GM18858 (cell line): ENCODE results near the gene PRRG4.
A peak's percentile ranks its signal among the peaks of the same experiment; 100 is the strongest.
"Not testable (repeated sequence)": the region's sequence is repeated elsewhere in the genome, so short reads cannot be mapped to it uniquely, and the experiment has no call there.

Experiments used
- ATAC-seq: cut with Tn5 transposase; IDR thresholded peaks from one replicate; pipeline ENCODE4 v1.9.1; 2021; ENCODE audit not compliant: unreplicated experiment

PRRG4 gene

DNA sequence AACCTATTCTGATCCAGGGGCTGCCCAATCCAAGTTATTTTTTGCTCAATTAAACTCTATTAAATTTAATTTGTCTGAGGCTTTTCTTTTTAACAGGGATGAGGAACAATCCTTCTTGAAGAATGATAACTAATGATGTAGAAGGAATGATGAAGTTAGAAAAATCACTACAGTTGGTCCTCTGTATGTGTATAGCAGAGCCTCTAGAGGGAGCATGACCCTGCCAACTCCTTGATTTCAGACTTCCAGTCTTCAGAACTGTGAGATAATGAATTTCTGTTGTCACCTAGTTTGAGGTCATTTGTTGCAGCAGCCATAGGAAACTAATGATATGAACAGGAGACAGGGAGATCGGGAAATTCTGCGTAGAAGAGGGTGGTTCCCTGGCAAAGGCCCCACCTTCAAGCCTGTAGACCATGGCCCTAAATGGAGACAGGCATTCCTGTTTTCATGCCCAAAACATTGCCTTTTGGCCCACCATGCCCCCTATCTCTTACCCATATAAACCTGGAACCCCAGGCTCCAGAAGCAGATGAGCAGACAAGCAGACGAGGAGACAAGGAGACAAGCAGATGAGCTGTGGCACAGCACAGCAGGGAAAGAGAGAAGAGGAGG is 55.1 kb downstream of the PRRG4 start:
- no peak for ATAC-seq

DNA sequence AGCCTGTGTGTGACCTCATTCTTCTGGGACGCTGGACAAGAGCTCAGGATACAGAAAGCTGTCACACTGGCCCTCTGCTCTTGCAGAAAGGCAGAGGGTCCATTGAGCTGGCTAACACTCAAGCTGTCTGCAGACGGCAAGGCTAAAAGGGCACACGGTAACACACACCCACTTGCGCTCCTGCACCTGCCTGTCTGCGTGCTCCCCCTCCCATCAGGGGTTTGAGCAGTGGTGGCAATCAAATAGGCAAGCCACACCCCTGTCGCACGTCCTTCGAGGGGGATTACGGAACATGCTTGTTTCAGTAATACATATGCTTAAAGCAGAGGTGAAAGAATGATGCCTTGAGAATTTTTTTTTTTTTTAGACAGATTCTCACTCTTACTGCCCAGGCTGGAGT is 55.8 kb downstream of the PRRG4 start:
- no peak for ATAC-seq

DNA sequence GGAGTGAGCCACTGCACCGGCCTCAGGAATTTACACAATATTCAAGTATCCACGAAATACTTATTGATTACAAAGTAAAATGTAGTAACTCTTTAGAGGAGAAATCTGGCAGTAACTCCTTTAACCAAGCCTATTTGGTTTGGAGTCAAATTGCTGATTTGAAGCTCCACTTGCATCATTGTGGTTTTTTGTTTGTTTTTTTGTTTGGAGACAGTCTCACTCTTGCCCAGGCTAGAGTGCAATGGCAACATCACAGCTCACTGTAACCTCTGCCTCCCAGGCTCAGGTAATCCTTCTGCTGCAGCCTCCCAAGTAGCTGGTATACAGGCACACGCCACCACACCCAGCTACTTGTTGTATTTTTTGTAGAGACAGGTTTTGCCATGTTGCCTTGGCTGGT is 56.5 kb downstream of the PRRG4 start:
- ATAC-seq: no peak

DNA sequence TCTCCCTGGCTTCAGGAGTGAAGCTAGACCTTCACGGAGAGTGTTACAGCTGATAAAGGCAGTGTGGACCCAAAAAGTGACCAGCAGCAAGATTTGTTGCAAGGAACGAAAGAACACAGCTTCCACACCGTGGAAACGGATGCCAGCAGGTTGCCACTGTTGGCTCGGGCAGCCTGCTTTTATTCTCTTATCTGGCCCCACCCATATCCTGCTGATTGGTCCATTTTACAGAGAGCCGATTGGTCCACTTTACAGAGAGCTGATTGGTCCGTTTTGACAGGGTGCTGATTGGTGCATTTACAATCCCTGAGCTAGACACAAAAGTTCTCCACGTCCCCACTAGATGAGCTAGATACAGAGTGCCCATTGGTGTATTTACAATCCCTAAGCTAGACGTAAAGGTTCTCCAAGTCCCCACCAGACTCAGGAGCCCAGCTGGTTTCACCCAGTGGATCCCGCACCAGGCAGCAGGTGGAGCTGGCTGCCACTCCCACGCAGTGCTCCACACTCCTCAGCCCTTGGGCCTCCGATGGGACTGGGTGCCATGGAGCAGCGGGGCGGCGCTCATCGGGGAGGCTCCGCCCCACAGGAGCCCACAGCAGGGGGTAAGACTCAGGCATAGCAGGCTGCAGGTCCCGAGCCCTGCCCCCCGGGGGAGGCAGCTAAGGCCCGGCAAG is 58.1 kb downstream of the PRRG4 start:
- not testable (repeated sequence) for ATAC-seq

DNA sequence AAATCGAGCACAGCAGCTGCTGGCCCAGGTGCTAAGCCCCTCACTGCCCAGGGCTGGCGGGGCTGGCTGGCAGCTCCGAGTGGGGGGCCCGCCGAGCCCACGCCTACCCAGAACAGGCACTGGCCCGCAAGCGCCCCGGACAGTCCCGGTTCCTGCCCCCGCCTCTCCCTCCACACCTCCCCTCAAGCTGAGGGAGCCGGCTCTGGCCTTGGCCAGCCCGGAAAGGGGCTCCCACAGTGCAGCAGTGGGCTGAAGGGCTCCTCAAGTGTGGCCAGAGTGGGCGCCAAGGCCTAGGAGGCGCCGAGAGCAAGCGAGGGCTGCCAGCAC is 58.6 kb downstream of the PRRG4 start:
- not testable (repeated sequence) for ATAC-seq

DNA sequence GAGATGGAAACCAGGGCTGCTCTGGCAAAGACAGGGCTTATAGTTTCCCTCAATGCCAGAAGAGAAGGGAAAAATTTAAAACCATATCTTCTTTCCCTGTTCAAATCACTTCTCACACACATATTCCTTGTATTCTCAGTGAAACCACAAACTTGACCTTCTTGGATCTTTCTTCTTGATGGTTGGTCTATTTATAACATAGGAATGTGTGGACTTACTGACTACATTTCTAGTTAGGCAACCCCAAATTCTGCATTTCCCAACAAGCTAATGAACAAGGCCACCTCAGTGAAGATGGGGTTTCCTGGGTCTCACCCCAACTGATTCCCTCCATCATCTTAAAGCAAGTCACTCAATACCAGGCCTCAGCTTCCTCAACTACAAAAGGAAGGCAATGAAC is 59.1 kb downstream of the PRRG4 start:
- no peak for ATAC-seq

DNA sequence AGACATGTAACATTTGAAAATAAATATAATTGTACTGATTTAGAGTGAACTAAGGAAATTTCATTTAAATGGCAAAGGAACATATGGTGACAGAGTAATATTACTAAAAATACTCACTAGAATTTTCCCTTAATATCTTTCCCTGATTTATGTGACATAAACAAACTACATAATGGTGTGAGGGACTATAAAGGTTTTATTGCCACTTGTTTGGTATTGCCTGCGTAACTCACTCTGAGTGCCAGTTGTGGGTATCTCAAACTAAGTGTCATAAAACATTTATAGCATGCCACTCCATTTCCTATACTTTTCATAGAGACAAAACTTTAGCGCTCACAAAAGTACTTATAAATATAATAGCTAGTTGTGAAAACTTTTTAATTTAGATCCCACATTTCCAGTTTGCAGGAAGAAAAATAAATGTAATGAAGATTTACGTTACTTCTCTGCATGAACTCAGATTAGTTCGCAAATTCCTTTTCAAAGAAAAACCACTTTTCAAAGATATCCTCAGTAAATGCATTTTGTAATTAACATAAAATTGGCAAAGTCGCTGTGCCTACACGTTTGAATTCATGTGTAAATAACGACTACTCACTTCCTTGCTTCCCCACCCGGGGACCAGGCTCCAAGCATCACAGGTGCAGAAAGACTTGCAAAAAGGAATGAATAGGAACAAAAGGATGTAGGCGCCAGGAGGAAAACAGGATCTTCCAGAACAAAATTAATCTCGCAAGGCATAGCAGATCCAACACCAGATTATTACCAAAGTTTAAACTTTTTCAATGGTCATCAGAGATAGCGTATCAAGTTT is 61.3 kb downstream of the PRRG4 start:
- no peak for ATAC-seq

DNA sequence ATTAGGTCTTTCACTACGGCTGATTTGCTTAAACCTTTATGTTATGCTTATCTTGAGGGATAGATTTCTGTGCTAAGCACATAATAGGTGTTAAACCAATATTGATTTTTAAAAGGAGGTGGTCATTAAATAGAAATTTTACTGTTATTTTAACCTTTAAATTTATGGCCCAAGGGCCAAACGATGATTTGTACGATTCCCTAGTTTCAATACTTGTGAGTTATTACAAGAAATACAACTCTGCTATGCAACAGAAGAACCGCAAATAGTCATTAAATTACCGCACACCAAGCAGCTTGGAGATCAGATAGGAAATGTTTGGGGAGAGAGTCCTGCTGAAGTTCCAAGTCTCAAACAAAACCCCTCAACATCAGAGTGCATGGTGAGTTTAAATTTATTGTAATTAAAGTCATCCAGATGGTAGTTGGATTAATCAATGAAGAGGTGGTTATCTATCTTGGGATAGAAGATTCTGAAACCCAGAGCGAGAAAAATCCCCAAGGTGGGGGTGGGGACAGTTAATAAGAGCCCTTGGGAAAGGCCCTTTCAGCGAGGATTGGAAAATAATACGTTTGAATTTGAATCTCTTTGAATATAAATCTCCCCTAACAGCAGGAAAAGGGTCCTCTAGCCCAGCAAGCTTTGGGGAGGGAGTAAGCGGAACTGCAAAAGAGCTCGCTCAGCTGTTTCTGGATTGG is 62.1 kb downstream of the PRRG4 start:
- no peak for ATAC-seq

DNA sequence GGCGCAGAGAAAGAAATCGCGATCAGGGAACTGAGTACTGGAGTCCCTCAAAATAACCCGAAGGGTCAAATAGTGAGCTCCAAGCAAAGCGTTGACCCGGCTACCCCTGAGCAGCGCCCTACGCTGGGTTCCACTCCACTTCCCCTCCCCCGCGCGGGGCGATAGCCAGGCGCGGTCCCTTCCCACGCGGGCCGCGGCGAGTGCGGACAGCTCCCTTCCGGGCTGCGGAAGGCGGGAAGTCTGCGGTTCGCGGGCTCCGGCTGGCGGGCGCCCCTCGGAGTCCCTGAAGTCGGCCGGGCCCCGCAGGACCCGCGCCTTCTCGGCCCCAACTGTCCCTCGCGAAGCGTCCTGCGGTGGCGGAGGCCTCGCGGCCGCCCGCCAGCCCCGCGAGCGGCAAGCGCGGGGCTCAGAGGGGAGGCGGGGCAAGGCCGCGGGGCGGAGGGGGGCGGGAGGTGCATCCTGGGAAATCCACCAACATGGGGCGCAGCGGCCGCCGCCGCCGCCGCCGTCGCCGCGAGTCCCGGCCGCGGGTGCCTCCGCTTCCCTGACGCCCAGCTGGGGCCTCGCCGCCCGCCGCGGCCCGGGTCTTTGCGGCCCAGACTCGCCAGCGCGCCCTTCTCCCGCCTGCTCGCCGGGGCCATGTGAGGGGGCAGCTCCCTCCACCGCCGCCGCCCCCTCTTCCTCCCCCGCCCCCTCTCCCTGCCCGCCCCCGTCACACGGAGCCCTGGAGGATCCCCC is 62.8 kb downstream of the PRRG4 start, which contains the start of gene QSER1:
Gene QSER1 (plus strand): TSS at position 457 of the 738 bp plus-strand sequence. CDS start 315 bp downstream, outside the sequence.
- ATAC-seq: peak; percentile 46

DNA sequence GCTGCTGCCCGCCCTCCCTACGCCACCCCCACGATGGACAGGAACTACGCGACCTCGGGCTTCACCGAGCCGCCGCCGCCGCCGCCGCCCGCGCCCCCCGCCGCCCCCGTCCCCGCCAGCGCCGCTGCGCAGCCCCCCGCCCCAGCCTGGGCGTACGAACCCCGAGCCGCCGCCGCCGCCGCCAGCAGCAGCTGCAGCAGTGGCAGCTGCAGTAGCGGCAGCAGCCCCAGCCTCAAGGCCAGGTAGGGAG is 63.3 kb downstream of the PRRG4 start:
- ATAC-seq: no peak

DNA sequence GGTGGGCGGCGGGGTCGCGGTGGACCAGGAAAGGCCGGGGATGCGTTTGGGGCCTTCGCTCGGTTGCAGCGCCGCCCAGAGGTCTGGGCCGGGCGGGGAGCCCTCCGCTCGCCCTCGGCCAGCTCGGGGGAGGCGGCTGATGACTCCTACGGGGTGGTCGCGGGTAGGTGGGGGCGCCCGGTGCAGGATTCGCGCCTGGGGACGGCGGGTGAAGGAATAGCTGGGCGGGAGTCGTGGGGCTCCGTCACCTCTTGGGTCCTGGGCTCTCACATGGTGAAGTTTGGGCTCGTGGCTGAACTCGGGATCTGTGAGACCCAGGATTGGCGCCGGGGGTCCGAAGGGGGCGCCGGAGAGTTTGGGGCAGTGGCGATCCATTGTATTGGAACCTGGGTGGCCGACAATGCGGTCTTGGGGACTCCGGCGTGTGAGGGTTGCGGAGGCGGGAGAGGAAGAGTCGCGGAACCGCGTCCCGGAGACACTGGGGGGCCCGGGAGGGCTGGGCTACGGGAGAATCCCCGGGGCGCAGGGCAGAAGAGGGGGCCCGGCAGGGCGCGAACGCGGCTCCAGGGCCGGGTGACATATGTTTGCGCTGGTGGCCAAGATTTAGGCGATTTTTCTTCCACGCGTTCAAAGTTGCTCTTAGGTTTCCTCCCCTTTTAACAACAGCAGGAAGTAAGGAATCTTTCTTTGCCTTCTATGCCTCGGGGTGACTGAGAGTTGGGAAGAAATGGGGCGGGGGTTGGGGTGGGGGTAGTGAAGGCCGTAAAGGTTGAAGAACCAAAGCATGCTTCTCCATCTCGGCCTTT is 63.8 kb downstream of the PRRG4 start:
- no peak for ATAC-seq

DNA sequence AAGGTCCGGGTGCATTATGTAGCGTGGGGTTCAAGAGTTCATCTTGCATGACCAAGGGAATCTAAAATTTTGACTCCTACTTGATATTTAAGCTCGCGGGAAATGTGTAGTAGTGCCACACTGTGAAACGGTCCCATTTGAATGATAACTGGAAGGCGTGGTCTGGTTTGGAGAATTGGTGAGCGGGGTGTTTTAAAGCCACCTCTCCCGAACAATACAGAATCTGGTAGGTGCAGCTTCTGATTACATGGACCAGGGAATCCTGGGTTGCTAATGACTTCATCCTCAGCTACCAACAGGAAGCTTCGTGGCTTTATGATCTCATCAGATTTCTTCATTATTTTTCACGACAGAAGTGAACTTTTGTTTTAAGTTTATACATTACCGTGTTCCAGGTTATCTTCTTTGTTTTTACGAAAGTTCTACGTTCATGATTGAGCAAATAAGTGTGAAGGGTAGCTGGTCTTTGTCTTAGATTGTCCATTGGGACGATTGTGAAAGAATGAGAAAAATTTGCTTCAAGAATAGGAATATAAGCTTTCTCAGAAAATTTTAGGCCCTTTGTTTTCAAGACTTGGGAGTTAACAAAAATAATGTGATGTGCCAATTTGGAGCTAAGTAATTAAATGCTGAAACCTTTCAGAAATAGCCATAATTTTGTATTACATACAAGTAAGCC is 64.6 kb downstream of the PRRG4 start:
- no peak for ATAC-seq

DNA sequence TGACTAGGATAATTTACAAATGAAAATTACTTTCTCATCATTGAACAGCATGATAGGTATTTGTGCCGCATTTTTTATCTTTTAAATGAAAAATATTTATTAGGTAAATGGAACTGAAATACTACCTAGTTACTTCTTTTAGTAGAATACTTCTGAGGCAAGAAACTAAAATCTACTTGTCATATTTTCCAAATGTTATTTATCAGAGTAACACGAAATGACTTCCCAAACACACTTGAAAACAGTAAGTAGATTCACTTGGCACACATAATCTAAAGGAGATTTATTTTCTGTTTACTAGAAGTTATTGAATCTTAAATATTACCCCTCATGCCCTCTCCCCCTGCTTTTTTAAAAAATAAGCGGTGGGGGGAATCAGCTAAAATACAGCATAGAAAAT is 65.2 kb downstream of the PRRG4 start:
- ATAC-seq: no peak

DNA sequence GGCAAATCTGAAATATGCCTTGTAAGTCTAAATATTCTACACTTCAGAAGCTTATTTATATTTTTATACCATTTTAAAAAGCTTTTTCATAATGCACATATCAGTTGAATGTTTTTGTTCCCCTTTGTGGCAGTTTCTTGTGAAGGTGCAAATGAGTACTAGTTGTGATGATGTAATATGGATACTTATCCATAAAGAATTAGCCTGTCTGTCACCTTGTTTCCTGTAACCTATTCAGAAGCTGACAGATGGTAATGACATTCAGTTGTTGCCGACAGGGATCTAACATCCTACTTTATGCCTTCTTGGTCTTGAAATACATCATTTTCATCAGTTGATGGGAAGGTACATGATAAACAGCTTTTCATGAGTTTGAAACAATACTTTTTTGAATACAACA is 65.7 kb downstream of the PRRG4 start:
- no peak for ATAC-seq

DNA sequence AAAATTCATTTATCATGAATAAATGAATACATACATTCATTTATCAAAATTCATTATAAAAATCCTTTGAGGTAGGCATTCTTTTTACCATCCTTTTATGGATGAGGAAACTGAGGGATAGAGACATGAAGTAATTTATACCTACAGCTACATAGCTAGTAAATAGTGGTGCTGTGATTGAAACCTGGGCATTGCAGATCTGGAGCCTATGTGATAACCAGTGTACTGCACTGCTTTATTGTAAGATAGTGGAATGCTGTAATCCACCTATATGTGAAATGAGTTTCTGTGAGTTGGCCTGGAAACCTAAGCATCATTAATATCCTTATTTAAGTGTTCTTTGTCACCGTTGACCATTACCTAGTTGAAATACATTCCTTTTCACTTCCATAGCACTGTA is 67.4 kb downstream of the PRRG4 start:
- ATAC-seq: no peak

DNA sequence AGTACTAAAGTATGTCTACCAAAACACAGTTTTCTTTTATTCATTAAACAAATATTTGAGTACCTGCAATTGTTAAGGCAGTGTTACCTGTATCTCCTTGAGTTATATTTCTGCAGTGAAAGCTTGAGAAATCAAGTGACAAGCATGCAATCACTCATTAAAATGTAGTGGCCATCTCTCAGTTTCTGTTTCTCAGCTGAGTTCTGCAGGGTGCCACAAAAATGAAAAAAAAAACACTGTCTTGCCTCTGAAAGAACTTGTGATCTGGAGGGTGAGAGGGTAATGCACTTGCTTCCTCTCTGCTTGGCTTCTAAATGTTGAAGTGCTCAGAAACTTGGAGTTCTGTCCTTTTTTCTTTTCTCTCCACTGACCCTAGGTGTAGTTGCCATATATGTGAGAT is 69.7 kb downstream of the PRRG4 start:
- peak; percentile 57 for ATAC-seq

DNA sequence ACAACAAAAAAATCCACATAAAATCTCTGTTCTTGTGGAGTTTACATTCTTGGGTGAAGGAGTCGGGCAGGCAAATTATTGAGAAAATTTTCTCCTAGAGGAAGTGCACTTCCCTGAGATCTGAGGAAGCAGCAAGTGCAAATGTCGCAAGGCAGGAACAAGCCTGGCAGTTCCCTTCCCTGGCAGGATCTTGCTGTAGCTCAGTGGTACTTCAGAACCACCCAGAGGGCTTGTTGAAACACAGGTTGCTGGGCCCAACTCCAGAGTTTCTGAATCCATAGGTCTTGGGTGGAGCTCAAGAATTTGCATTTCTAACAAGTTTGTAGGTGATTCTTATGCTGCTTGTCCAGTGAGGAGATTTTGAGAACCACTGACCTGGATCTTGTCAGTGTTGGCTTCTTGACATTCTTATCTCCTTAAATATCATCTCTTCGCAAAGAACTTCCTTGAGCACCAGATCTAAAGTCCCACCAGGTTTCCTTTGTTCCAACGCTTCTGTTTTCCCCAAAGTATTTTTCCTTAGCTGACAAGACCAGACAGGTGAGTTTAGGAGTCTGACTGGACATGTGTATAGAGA is 72.5 kb downstream of the PRRG4 start:
- no peak for ATAC-seq

DNA sequence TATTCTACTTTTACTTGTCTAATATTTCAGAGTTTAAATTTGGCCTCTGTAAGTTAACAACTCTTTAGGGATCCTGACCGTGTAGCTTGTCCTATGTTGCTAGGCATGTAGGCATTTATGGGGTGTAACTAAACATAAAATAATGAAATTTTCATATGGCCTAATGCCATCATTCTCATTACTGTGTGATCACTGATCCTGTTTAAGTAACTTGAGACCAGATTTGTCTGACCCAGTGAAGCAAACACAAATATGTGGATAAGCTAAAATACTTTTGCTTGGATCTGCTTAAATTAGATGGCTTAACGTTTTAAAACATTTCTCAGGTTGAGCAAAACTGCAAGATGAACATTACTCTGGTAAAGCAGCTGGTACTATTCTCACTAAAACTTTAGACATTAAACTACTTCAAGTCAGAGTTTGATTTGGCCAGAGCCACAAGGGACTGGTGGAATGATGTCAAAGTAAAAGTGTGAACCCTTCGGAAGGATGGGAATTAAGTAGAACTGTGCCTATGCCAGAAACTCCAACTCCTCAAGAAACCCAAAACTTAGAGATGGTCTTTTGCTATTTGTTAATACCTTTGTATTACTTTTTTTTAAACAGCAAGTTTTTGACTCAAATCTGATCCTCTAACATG is 75.4 kb downstream of the PRRG4 start:
- no peak for ATAC-seq
